ENCODE results near the gene FARSB.
"Not testable (repeated sequence)": the region's sequence is repeated elsewhere in the genome, so short reads cannot be mapped to it uniquely, and the experiment has no call there.

FARSB gene

GRCh38 chr2:222655787-222656525 is at the start of gene FARSB:
Gene FARSB, minus strand, starts transcription at chr2:222656092. Its CDS starts 19 bp downstream, at chr2:222656073.
- peak within 1 kb of the TSS; percentile 99 for H3K27ac ChIP-seq (ENCODE audit: low read length)
- no peaks in the 10 kb centered on the region for H3K27me3 ChIP-seq (ENCODE audit: low read depth, low read length)
- H3K4me3 ChIP-seq (ENCODE audit: low read depth in 1 of 2, low read length in 2 of 2) = peak within 1 kb of the TSS; percentile 97 to 98
- H3K36me3 ChIP-seq (ENCODE audit: control insufficient read depth in 1 of 2, insufficient read depth in 2 of 2, low read length in 2 of 2) = no peaks in the 10 kb centered on the region
- no peaks in the 10 kb centered on the region for H3K9me3 ChIP-seq (ENCODE audit: control insufficient read depth in 1 of 2, low read length in 2 of 2)
- H3K4me1 ChIP-seq (ENCODE audit: control insufficient read depth in 1 of 2, insufficient read depth in 2 of 2, low read length in 2 of 2) = peaks cover 12 to 17% of the 10 kb centered on the region in 2 donors

GRCh38 chr2:222703886-222704285 is 48.0 kb upstream of the FARSB start:
- no peaks in the 10 kb centered on the region for H3K9me3 ChIP-seq (ENCODE audit: control insufficient read depth in 1 of 2, low read length in 2 of 2)
- H3K4me3 ChIP-seq (ENCODE audit: low read depth in 1 of 2, low read length in 2 of 2) = no peak overlapping the region
- H3K36me3 ChIP-seq (ENCODE audit: control insufficient read depth in 1 of 2, insufficient read depth in 2 of 2, low read length in 2 of 2) = no peaks in the 10 kb centered on the region
- no peak overlapping the region for H3K27ac ChIP-seq (ENCODE audit: low read length)
- no peaks in the 10 kb centered on the region for H3K27me3 ChIP-seq (ENCODE audit: low read depth, low read length)
- peaks cover 0 to 9% of the 10 kb centered on the region in 2 donors for H3K4me1 ChIP-seq (ENCODE audit: control insufficient read depth in 1 of 2, insufficient read depth in 2 of 2, low read length in 2 of 2)

- no peaks in the 10 kb centered on the region for H3K9me3 ChIP-seq (ENCODE audit: control insufficient read depth in 1 of 2, low read length in 2 of 2)
- H3K27ac ChIP-seq (ENCODE audit: low read length) = no peak overlapping the region
- no peak overlapping the region for H3K4me3 ChIP-seq (ENCODE audit: low read depth in 1 of 2, low read length in 2 of 2)
- no peaks in the 10 kb centered on the region for H3K36me3 ChIP-seq (ENCODE audit: control insufficient read depth in 1 of 2, insufficient read depth in 2 of 2, low read length in 2 of 2)
- H3K4me1 ChIP-seq (ENCODE audit: control insufficient read depth in 1 of 2, insufficient read depth in 2 of 2, low read length in 2 of 2) = peaks cover 0 to 9% of the 10 kb centered on the region in 2 donors
- no peaks in the 10 kb centered on the region for H3K27me3 ChIP-seq (ENCODE audit: low read depth, low read length)
Measured at GRCh38 chr2:222703091-222703490, 47.2 kb upstream of the FARSB start.

GRCh38 chr2:222701721-222702131 is 45.8 kb upstream of the FARSB start:
- peaks cover 0 to 9% of the 10 kb centered on the region in 2 donors for H3K4me1 ChIP-seq (ENCODE audit: control insufficient read depth in 1 of 2, insufficient read depth in 2 of 2, low read length in 2 of 2)
- H3K9me3 ChIP-seq (ENCODE audit: control insufficient read depth in 1 of 2, low read length in 2 of 2) = no peaks in the 10 kb centered on the region
- H3K27me3 ChIP-seq (ENCODE audit: low read depth, low read length) = no peaks in the 10 kb centered on the region
- H3K4me3 ChIP-seq (ENCODE audit: low read depth in 1 of 2, low read length in 2 of 2) = no peak overlapping the region
- no peaks in the 10 kb centered on the region for H3K36me3 ChIP-seq (ENCODE audit: control insufficient read depth in 1 of 2, insufficient read depth in 2 of 2, low read length in 2 of 2)
- no peak overlapping the region for H3K27ac ChIP-seq (ENCODE audit: low read length)

GRCh38 chr2:222701233-222701632 is 45.3 kb upstream of the FARSB start:
- H3K27ac ChIP-seq (ENCODE audit: low read length) = no peak overlapping the region
- H3K4me3 ChIP-seq (ENCODE audit: low read depth in 1 of 2, low read length in 2 of 2) = no peak overlapping the region
- H3K9me3 ChIP-seq (ENCODE audit: control insufficient read depth in 1 of 2, low read length in 2 of 2) = no peaks in the 10 kb centered on the region
- H3K27me3 ChIP-seq (ENCODE audit: low read depth, low read length) = no peaks in the 10 kb centered on the region
- H3K36me3 ChIP-seq (ENCODE audit: control insufficient read depth in 1 of 2, insufficient read depth in 2 of 2, low read length in 2 of 2) = no peaks in the 10 kb centered on the region
- H3K4me1 ChIP-seq (ENCODE audit: control insufficient read depth in 1 of 2, insufficient read depth in 2 of 2, low read length in 2 of 2) = peaks cover 0 to 9% of the 10 kb centered on the region in 2 donors

GRCh38 chr2:222698276-222698675 is 42.4 kb upstream of the FARSB start:
- Histone ChIP-seq H3K4me1 (ENCODE audit: control insufficient read depth in 1 of 2, insufficient read depth in 2 of 2, low read length in 2 of 2) (peaks cover 0 to 3% of the 10 kb centered on the region in 2 donors), H3K27ac (ENCODE audit: low read length) (no peak overlapping the region), H3K27me3 (ENCODE audit: low read depth, low read length) (no peaks in the 10 kb centered on the region), H3K9me3 (ENCODE audit: control insufficient read depth in 1 of 2, low read length in 2 of 2) (no peaks in the 10 kb centered on the region), H3K36me3 (ENCODE audit: control insufficient read depth in 1 of 2, insufficient read depth in 2 of 2, low read length in 2 of 2) (no peaks in the 10 kb centered on the region), H3K4me3 (ENCODE audit: low read depth in 1 of 2, low read length in 2 of 2) (no peak overlapping the region)

GRCh38 chr2:222693837-222694236 is 37.9 kb upstream of the FARSB start:
- H3K4me1 ChIP-seq (ENCODE audit: control insufficient read depth in 1 of 2, insufficient read depth in 2 of 2, low read length in 2 of 2) = no peaks in the 10 kb centered on the region
- no peaks in the 10 kb centered on the region for H3K27me3 ChIP-seq (ENCODE audit: low read depth, low read length)
- no peaks in the 10 kb centered on the region for H3K9me3 ChIP-seq (ENCODE audit: control insufficient read depth in 1 of 2, low read length in 2 of 2)
- no peaks in the 10 kb centered on the region for H3K36me3 ChIP-seq (ENCODE audit: control insufficient read depth in 1 of 2, insufficient read depth in 2 of 2, low read length in 2 of 2)
- H3K27ac ChIP-seq (ENCODE audit: low read length) = no peak overlapping the region
- H3K4me3 ChIP-seq (ENCODE audit: low read depth in 1 of 2, low read length in 2 of 2) = no peak overlapping the region

- H3K4me3 ChIP-seq (ENCODE audit: low read depth in 1 of 2, low read length in 2 of 2); H3K27me3 ChIP-seq (ENCODE audit: low read depth, low read length); H3K9me3 ChIP-seq (ENCODE audit: control insufficient read depth in 1 of 2, low read length in 2 of 2); H3K4me1 ChIP-seq (ENCODE audit: control insufficient read depth in 1 of 2, insufficient read depth in 2 of 2, low read length in 2 of 2); H3K36me3 ChIP-seq (ENCODE audit: control insufficient read depth in 1 of 2, insufficient read depth in 2 of 2, low read length in 2 of 2); H3K27ac ChIP-seq (ENCODE audit: low read length): not testable (repeated sequence)
Measured at GRCh38 chr2:222693413-222693812, 37.5 kb upstream of the FARSB start.

- Histone ChIP-seq H3K9me3 (ENCODE audit: control insufficient read depth in 1 of 2, low read length in 2 of 2) (no peaks in the 10 kb centered on the region), H3K4me3 (ENCODE audit: low read depth in 1 of 2, low read length in 2 of 2) (no peak overlapping the region), H3K36me3 (ENCODE audit: control insufficient read depth in 1 of 2, insufficient read depth in 2 of 2, low read length in 2 of 2) (no peaks in the 10 kb centered on the region)
Measured at GRCh38 chr2:222690564-222691200, 34.8 kb upstream of the FARSB start.

GRCh38 chr2:222689322-222689721 is 33.4 kb upstream of the FARSB start:
- Histone ChIP-seq H3K27me3 (ENCODE audit: low read depth, low read length) (no peaks in the 10 kb centered on the region), H3K9me3 (ENCODE audit: control insufficient read depth in 1 of 2, low read length in 2 of 2) (no peaks in the 10 kb centered on the region), H3K27ac (ENCODE audit: low read length) (no peak overlapping the region), H3K4me3 (ENCODE audit: low read depth in 1 of 2, low read length in 2 of 2) (no peak overlapping the region), H3K4me1 (ENCODE audit: control insufficient read depth in 1 of 2, insufficient read depth in 2 of 2, low read length in 2 of 2) (no peaks in the 10 kb centered on the region), H3K36me3 (ENCODE audit: control insufficient read depth in 1 of 2, insufficient read depth in 2 of 2, low read length in 2 of 2) (no peaks in the 10 kb centered on the region)

More at GRCh38 chr2:222690564-222691200, 34.8 kb upstream of the FARSB start:
- Histone ChIP-seq H3K27ac (ENCODE audit: low read length) (no peak overlapping the region), H3K4me1 (ENCODE audit: control insufficient read depth in 1 of 2, insufficient read depth in 2 of 2, low read length in 2 of 2) (no peaks in the 10 kb centered on the region), H3K27me3 (ENCODE audit: low read depth, low read length) (no peaks in the 10 kb centered on the region)

- Histone ChIP-seq H3K27ac (ENCODE audit: low read length) (no peak overlapping the region), H3K27me3 (ENCODE audit: low read depth, low read length) (no peaks in the 10 kb centered on the region), H3K4me3 (ENCODE audit: low read depth in 1 of 2, low read length in 2 of 2) (no peak overlapping the region), H3K9me3 (ENCODE audit: control insufficient read depth in 1 of 2, low read length in 2 of 2) (no peaks in the 10 kb centered on the region), H3K36me3 (ENCODE audit: control insufficient read depth in 1 of 2, insufficient read depth in 2 of 2, low read length in 2 of 2) (no peaks in the 10 kb centered on the region), H3K4me1 (ENCODE audit: control insufficient read depth in 1 of 2, insufficient read depth in 2 of 2, low read length in 2 of 2) (no peaks in the 10 kb centered on the region)
Measured at GRCh38 chr2:222688917-222689316, 33.0 kb upstream of the FARSB start.

Data from muscle layer of duodenum (tissue), 2 donors.